ENCODE results near the gene HSPB6.

Gene HSPB6

GRCh38 chr19:35744430-35745327 lies 12.2 kb downstream of the HSPB6 start:
- peak; percentile 93 for DNase-seq

GRCh38 chr19:35743640-35744429 lies 13.0 kb downstream of the HSPB6 start:
- DNase-seq, result no peak

- DNase-seq, result no peak
These were observed 14.6 kb downstream of the HSPB6 start, which contains the start of gene IGFLR1 for GRCh38 chr19:35742121-35742724. Gene IGFLR1, minus strand, starts transcription at chr19:35742452. Its CDS starts 1,272 bp downstream, at chr19:35741180.

- no peak for DNase-seq
These were observed 15.7 kb downstream of the HSPB6 start for GRCh38 chr19:35741203-35741515.

- peak; percentile 95 for DNase-seq
These were observed 16.2 kb downstream of the HSPB6 start for GRCh38 chr19:35740423-35741202.

GRCh38 chr19:35740108-35740422 lies 16.8 kb downstream of the HSPB6 start:
- DNase-seq, result no peak

- no peak for DNase-seq
These were observed 17.3 kb downstream of the HSPB6 start for GRCh38 chr19:35739275-35740107.

- no peak for DNase-seq
These were observed 18.0 kb downstream of the HSPB6 start for GRCh38 chr19:35738887-35739229.

- DNase-seq, result no peak
These were observed 18.6 kb downstream of the HSPB6 start for GRCh38 chr19:35738021-35738886.

GRCh38 chr19:35736913-35737886 lies 19.6 kb downstream of the HSPB6 start:
- DNase-seq, result no peak

- DNase-seq, result no peak
These were observed 21.9 kb downstream of the HSPB6 start for GRCh38 chr19:35734889-35735288.

GRCh38 chr19:35734273-35734672 lies 22.6 kb downstream of the HSPB6 start:
- DNase-seq, result no peak

GRCh38 chr19:35733180-35734125 lies 23.4 kb downstream of the HSPB6 start:
- no peak for DNase-seq

GRCh38 chr19:35732540-35733179 lies 24.2 kb downstream of the HSPB6 start:
- DNase-seq, result no peak

- no peak for DNase-seq
These were observed 24.9 kb downstream of the HSPB6 start for GRCh38 chr19:35731779-35732405.

- no peak for DNase-seq
These were observed 25.5 kb downstream of the HSPB6 start for GRCh38 chr19:35731353-35731752.

GRCh38 chr19:35730326-35730725 lies 26.5 kb downstream of the HSPB6 start:
- DNase-seq, result no peak

GRCh38 chr19:35729763-35730162 lies 27.1 kb downstream of the HSPB6 start:
- no peak for DNase-seq
